ENCODE measurements around the gene TP53RK. TPM values are rescaled to one million over a fixed set of nuclear protein-coding genes. Genes with fewer than 3 reads are reported as not detected.

The TP53RK gene
- total and polyA plus RNA-seq, 2 of the 13 experiments (the other 11 are each of a cell fraction or from before 2014, with no cell fraction given), result 12.9 to 25.5 TPM

DNA sequence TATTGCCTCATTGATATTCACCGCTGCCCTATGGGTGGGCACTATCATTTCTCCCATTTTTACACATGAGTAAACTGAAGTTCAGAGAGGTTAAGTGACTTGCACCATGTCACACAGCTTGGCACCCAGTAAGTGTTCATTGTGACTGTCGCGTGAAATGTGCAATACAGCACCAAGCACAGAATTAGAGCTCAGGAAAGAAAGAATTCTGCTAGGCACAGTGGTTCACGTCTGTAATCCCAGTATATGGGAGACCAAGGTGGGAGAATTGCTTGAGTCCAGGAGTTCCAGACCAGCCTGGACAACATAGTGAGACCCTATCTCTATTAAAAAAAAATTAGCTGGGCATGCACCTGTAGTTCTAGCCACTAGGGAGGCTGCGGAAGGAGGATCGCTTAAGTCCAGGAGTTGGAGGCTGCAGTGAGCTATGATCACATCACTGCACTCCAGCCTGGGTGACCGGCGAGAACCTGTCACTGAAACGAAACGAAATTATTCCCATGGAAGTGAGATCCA lies 38.6 kb downstream of the TP53RK start (continued):
- TF ChIP-seq ZMYM2 (CRISPR knock-in tag; IDR thresholded peaks at IDR 0.05) (peak; percentile 34), ZNF24 (IDR thresholded peaks at IDR 0.05) (no peak), HHEX (CRISPR knock-in tag; IDR thresholded peaks at IDR 0.05) (no peak), ZNF572 (CRISPR knock-in tag; IDR thresholded peaks at IDR 0.05) (peak; percentile 97), MIXL1 (CRISPR knock-in tag; IDR thresholded peaks at IDR 0.05) (no peak), KAT8 (CRISPR knock-in tag; IDR thresholded peaks at IDR 0.05) (no peak), GPN1 (CRISPR knock-in tag; IDR thresholded peaks at IDR 0.05; ENCODE audit: borderline replicate concordance) (no peak), KDM1A (CRISPR knock-in tag; IDR thresholded peaks at IDR 0.05) (peak; percentile 95), HIVEP1 (CRISPR knock-in tag; IDR thresholded peaks at IDR 0.05) (no peak), ZBTB3 (CRISPR knock-in tag; IDR thresholded peaks at IDR 0.05; ENCODE audit: borderline replicate concordance, low read depth) (0 out of 2 replicates have a peak, but pooled peaks have one; percentile 6), ZNF121 (CRISPR knock-in tag; IDR thresholded peaks at IDR 0.05) (peak; percentile 98), ZFP36 (IDR thresholded peaks at IDR 0.05; ENCODE audit: borderline replicate concordance, low read depth, low read length, partially characterized antibody) (peak; percentile 73), KDM2A (CRISPR knock-in tag; IDR thresholded peaks at IDR 0.05; ENCODE audit: borderline replicate concordance, low read depth) (no peak), ZNF530 (CRISPR knock-in tag; IDR thresholded peaks at IDR 0.05; ENCODE audit: low read depth) (no peak), ZNF777 (CRISPR knock-in tag; IDR thresholded peaks at IDR 0.05) (peak; percentile 13; the same call in 1 of the 2 replicates)
- TF ChIP-seq, protein P1, sequence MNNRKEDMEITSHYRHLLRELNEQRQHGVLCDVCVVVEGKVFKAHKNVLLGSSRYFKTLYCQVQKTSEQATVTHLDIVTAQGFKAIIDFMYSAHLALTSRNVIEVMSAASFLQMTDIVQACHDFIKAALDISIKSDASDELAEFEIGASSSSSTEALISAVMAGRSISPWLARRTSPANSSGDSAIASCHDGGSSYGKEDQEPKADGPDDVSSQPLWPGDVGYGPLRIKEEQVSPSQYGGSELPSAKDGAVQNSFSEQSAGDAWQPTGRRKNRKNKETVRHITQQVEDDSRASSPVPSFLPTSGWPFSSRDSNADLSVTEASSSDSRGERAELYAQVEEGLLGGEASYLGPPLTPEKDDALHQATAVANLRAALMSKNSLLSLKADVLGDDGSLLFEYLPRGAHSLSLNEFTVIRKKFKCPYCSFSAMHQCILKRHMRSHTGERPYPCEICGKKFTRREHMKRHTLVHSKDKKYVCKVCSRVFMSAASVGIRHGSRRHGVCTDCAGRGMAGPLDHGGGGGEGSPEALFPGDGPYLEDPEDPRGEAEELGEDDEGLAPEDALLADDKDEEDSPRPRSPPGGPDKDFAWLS (CRISPR knock-in tag; IDR thresholded peaks at IDR 0.05; ENCODE audit: borderline replicate concordance), result no peak; the same call in 1 of the 2 replicates
- TF ChIP-seq, protein P2, sequence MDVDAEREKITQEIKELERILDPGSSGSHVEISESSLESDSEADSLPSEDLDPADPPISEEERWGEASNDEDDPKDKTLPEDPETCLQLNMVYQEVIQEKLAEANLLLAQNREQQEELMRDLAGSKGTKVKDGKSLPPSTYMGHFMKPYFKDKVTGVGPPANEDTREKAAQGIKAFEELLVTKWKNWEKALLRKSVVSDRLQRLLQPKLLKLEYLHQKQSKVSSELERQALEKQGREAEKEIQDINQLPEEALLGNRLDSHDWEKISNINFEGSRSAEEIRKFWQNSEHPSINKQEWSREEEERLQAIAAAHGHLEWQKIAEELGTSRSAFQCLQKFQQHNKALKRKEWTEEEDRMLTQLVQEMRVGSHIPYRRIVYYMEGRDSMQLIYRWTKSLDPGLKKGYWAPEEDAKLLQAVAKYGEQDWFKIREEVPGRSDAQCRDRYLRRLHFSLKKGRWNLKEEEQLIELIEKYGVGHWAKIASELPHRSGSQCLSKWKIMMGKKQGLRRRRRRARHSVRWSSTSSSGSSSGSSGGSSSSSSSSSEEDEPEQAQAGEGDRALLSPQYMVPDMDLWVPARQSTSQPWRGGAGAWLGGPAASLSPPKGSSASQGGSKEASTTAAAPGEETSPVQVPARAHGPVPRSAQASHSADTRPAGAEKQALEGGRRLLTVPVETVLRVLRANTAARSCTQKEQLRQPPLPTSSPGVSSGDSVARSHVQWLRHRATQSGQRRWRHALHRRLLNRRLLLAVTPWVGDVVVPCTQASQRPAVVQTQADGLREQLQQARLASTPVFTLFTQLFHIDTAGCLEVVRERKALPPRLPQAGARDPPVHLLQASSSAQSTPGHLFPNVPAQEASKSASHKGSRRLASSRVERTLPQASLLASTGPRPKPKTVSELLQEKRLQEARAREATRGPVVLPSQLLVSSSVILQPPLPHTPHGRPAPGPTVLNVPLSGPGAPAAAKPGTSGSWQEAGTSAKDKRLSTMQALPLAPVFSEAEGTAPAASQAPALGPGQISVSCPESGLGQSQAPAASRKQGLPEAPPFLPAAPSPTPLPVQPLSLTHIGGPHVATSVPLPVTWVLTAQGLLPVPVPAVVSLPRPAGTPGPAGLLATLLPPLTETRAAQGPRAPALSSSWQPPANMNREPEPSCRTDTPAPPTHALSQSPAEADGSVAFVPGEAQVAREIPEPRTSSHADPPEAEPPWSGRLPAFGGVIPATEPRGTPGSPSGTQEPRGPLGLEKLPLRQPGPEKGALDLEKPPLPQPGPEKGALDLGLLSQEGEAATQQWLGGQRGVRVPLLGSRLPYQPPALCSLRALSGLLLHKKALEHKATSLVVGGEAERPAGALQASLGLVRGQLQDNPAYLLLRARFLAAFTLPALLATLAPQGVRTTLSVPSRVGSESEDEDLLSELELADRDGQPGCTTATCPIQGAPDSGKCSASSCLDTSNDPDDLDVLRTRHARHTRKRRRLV (CRISPR knock-in tag; IDR thresholded peaks at IDR 0.05), result no peak
- TF ChIP-seq, protein P3, sequence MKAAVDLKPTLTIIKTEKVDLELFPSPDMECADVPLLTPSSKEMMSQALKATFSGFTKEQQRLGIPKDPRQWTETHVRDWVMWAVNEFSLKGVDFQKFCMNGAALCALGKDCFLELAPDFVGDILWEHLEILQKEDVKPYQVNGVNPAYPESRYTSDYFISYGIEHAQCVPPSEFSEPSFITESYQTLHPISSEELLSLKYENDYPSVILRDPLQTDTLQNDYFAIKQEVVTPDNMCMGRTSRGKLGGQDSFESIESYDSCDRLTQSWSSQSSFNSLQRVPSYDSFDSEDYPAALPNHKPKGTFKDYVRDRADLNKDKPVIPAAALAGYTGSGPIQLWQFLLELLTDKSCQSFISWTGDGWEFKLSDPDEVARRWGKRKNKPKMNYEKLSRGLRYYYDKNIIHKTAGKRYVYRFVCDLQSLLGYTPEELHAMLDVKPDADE (CRISPR knock-in tag; IDR thresholded peaks at IDR 0.05), result peak; percentile 20; the same call in 1 of the 2 replicates
- TF ChIP-seq, protein P4, sequence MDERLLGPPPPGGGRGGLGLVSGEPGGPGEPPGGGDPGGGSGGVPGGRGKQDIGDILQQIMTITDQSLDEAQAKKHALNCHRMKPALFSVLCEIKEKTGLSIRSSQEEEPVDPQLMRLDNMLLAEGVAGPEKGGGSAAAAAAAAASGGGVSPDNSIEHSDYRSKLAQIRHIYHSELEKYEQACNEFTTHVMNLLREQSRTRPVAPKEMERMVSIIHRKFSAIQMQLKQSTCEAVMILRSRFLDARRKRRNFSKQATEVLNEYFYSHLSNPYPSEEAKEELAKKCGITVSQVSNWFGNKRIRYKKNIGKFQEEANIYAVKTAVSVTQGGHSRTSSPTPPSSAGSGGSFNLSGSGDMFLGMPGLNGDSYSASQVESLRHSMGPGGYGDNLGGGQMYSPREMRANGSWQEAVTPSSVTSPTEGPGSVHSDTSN (CRISPR knock-in tag; IDR thresholded peaks at IDR 0.05), result 0 out of 2 replicates have a peak, but pooled peaks have one; percentile 41
- TF ChIP-seq, protein P5, sequence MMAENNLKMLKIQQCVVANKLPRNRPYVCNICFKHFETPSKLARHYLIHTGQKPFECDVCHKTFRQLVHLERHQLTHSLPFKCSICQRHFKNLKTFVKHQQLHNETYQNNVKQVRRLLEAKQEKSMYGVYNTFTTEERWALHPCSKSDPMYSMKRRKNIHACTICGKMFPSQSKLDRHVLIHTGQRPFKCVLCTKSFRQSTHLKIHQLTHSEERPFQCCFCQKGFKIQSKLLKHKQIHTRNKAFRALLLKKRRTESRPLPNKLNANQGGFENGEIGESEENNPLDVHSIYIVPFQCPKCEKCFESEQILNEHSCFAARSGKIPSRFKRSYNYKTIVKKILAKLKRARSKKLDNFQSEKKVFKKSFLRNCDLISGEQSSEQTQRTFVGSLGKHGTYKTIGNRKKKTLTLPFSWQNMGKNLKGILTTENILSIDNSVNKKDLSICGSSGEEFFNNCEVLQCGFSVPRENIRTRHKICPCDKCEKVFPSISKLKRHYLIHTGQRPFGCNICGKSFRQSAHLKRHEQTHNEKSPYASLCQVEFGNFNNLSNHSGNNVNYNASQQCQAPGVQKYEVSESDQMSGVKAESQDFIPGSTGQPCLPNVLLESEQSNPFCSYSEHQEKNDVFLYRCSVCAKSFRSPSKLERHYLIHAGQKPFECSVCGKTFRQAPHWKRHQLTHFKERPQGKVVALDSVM (CRISPR knock-in tag; IDR thresholded peaks at IDR 0.05), result peak; percentile 100

Measured in HepG2 (cell line).